Left renal cortex interstitium (tissue), 4 donors: ENCODE results near the gene TFAP2E. TPM values are rescaled to one million over a fixed set of nuclear protein-coding genes. Genes with fewer than 3 reads are reported as not detected.

Experiments used
- DNase-seq, 4 donors: peaks; one replicate each; pipeline ENCODE4 v3.0.0-alpha.2; 2013; ENCODE audit warnings: low read depth in 4 of 4, low spot score in 2 of 4, missing footprints in 1 of 4
- polyA plus RNA-seq, 4 donors: library from polyadenylated mRNA; unstranded; fragments of 120-200 nt; gene quantifications; one replicate each; pipeline ENCODE4 v1.2.1, GENCODE V29; 2013; ENCODE audit not compliant: insufficient read length in 4 of 4

The TFAP2E gene
- polyA plus RNA-seq, 4 donors: 0.83 to 1.8 (median 1.1) TPM

- no peak for DNase-seq
These were observed 67.5 kb downstream of the TFAP2E start for GRCh38 chr1:35640380-35641232.

GRCh38 chr1:35641233-35641866 lies 68.2 kb downstream of the TFAP2E start, which contains the start of gene PSMB2:
PSMB2 (minus strand) TSS chr1:35641526; CDS start chr1:35641432, 94 bp downstream.
- peak; percentile 89 to 97 (median 92) for DNase-seq

GRCh38 chr1:35642471-35642955 lies 69.4 kb downstream of the TFAP2E start:
- DNase-seq: no peak

- DNase-seq: no peak
These were observed 71.1 kb downstream of the TFAP2E start for GRCh38 chr1:35644204-35644603.

Other genes starting within 250 kb of the TFAP2E start
- gene KIAA0319L, start 15.9 kb upstream of the TFAP2E start, polyA plus RNA-seq: 10 to 100 TPM; 56.1 to 88.7 (median 68.8) TPM
- gene NCDN, start 15.5 kb upstream of the TFAP2E start, polyA plus RNA-seq: 10 to 100 TPM; 14.7 to 23.4 (median 20.3) TPM
- gene PSMB2, start 68.2 kb downstream of the TFAP2E start, polyA plus RNA-seq: 10 to 100 TPM; 75.0 to 87.2 (median 79.0) TPM
- gene C1orf216, start 145.6 kb downstream of the TFAP2E start, polyA plus RNA-seq: 10 to 100 TPM in 1 of 4 donors, 1 to 10 TPM in 3; 9.4 to 10.1 (median 9.6) TPM
- gene CLSPN, start 196.7 kb downstream of the TFAP2E start, polyA plus RNA-seq: 10 to 100 TPM; 12.1 to 15.9 (median 13.1) TPM
- gene AGO4, start 234.7 kb downstream of the TFAP2E start, polyA plus RNA-seq: 10 to 100 TPM; 16.2 to 35.2 (median 24.9) TPM